NCI-H1694 (cell line): ENCODE results near the gene ZEB2.

Experiments used
- DNase-seq: peaks from one replicate; lab custom pipeline; 2025; lab: John Stamatoyannopoulos, UW

Gene ZEB2

DNA sequence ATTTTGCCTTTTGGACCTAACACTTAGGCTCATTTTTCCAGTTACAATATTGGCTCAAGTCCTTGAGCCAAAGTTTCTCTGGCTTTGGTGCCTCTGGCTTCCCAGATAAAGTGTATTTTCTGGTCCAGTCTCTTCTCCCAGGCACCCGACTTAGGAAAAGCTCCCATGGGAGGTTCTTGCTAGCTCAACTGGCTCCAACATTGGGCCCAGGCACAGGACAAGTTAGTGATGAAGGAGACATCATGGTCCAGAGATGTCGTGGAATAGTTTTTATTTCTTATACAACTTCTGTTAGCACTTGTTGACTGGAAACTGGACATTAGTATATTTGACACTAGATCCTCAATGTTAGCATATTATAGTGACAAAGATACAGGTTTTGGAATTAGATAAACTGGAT is 8.2 kb upstream of the ZEB2 start:
- no peak for DNase-seq

- DNase-seq: no peak
Observed at GRCh38 chr2:144526831-144527230, 6.9 kb upstream of the ZEB2 start.

GRCh38 chr2:144524118-144525009 is 4.4 kb upstream of the ZEB2 start:
- no peak for DNase-seq

DNA sequence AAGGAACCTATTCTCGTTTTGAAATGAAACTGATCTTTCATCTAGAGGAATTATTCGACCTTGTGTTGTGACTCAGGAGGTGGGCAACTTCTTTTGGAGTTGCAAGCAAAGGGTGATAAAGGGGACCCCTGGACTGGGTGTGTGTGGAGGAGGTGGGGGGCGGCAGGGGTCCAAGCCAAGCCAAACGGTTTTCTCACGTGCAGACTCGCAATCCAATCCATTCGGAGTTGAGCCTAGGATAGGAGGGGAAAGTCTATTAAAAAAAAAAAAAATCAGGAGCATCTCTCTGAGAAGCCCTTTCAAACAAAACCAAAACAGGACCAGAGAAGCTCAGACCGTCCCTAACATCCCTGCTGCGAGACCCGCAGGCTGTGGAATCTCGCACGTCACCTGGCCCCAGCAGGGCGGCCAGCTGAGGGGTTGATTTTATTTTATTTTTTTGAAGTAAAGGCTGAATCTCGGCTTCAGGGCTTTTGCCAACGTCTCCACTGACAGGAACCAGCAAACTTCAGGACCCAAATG is 3.7 kb upstream of the ZEB2 start:
- no peak for DNase-seq

GRCh38 chr2:144522897-144523595 is 3.1 kb upstream of the ZEB2 start:
- DNase-seq: no peak

GRCh38 chr2:144522176-144522896 is 2.4 kb upstream of the ZEB2 start:
- DNase-seq: no peak

- no peak for DNase-seq
Observed at GRCh38 chr2:144521686-144522085, 1.8 kb upstream of the ZEB2 start.

DNA sequence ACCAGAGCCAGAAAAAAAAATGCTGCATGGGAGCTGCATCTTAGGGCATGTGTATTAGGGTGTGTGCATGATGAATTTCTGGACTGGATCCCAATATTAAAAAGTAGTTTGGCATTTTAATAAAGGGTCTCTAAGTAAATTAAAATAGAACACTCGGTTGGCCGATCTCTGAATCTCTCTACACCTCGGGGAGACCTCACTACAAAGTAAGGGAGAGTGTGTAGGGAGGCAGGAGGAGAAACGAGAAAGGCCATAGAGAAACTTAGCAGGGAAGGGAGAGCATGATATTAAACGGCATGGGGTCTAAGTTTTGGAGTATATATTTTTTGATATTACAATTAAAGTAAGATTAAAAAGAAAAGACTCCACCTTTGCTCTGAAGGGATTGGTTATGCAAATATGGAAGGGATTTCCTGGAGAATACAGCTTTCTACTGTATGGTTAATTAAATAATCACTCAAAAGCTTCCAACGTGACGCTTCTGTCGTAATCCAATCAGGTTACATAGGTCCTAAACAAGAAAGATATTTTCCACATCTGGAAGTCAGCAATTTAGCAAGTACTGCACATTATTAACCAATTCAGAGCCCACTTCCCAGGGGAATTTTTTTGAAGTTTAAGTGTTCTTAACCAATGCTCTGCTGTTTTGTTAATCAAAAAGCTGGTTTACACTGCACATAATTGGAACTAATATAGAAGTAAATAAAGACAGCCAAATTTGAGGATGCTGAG is 1.0 kb upstream of the ZEB2 start:
- DNase-seq: no peak

DNA sequence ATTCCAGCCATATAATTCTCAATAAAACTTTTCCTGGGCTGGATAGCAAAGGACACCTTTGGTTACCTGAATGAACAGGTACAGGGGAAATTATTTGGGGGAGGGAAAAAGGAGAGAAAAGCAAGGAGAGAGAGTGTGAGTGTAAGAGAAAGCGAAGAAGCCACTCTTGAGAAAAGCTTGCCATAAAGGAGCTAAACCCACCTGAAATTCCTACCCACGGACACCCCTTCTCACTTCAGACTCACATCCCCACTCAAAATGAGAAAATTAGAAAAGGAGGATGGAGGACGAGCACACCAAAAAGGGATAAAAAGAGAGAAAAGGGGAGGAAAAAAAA is 354 bp downstream of the ZEB2 start:
- no peak for DNase-seq

GRCh38 chr2:144518748-144519596 is 947 bp downstream of the ZEB2 start:
- DNase-seq: no peak

- DNase-seq: peak; percentile 59
Observed at GRCh38 chr2:144517866-144518747, 1.8 kb downstream of the ZEB2 start.

GRCh38 chr2:144516981-144517865 is 2.7 kb downstream of the ZEB2 start:
- DNase-seq: peak; percentile 26

DNA sequence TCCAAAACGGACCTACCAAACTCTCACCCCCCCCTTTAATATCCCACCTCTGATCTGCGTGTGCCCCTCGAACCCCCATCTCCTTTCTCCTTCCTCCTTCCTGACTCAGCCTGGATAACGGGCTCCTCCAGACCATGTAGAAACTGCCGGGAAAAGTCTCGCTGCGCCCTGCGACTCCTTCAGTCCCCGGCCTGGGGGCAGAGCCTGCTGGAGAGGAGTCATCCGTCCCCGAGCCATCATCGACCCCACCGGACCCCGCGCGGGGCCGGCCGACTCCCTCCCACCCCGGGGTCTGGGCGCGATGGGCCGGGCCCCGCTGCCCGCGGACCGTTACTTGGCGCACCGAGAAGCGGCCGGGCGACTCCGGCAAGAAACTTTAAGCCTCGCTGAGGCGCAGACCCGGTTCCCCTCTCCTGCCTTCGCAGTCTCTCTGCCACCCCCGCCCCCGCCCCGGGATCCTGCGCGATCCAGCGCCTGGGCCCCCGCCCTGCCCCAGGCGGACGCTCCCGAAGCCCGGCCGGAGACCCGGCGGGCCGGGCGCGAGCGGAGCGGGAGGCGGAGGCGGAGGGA is 3.4 kb downstream of the ZEB2 start:
- no peak for DNase-seq

- peak; percentile 25 for DNase-seq
Observed at GRCh38 chr2:144515696-144516410, 4.1 kb downstream of the ZEB2 start.

DNA sequence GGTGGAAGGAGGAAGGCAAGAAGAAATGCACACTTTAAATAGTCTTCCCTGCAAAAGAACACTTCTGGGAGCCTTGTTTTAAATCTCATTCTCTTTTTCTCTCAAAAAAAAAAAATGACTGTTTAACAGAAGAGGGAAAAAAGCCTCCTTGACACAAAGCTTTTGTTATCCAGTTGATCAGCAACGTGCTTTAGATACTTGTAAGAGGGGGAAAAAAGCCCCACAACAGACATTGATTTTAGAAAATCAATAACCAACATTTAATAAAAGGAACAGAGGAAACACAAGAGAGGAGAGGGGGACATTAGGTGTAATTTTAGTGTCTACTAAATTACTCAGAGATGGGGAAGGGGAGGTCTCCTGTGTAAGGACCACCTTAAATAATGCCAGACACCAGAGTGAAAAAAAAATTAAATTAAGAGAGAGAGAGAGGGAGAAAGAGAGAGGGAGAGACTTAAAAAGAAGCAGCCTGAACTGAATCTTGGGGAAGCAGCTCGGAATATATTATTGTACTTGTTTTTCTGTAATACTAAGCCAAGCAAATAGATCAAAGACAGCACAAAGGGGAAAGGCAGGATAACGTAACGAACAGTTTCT is 4.7 kb downstream of the ZEB2 start:
- no peak for DNase-seq

GRCh38 chr2:144514616-144515091 is 5.3 kb downstream of the ZEB2 start:
- DNase-seq: no peak

GRCh38 chr2:144513388-144514101 is 6.4 kb downstream of the ZEB2 start:
- no peak for DNase-seq
